ENCODE measurements around the gene MCAM.

MCAM gene

GRCh38 chr11:119335655-119336543 lies 19.0 kb upstream of the MCAM start:
- DNase-seq (ENCODE audit: low read depth) = no peak
- TF ChIP-seq CTCF (IDR thresholded peaks at IDR 0.05; ENCODE audit: insufficient read depth, low read depth, low read length, missing control alignments) = no peak
- no peak overlapping the region for H3K4me3 ChIP-seq (ENCODE audit: low read depth, low read length)

GRCh38 chr11:119335091-119335654 lies 18.2 kb upstream of the MCAM start:
- DNase-seq (ENCODE audit: low read depth) = no peak
- peak overlapping the region; percentile 79 for H3K4me3 ChIP-seq (ENCODE audit: low read depth, low read length)
- TF ChIP-seq CTCF (IDR thresholded peaks at IDR 0.05; ENCODE audit: insufficient read depth, low read depth, low read length, missing control alignments) = no peak

GRCh38 chr11:119334174-119334930 lies 17.4 kb upstream of the MCAM start, which contains the start of gene RNF26:
Gene RNF26, plus strand, starts transcription at chr11:119334527. Its CDS starts 596 bp downstream, at chr11:119335123.
- no peak for TF ChIP-seq CTCF (IDR thresholded peaks at IDR 0.05; ENCODE audit: insufficient read depth, low read depth, low read length, missing control alignments)
- peak within 1 kb of the TSS; percentile 79 for H3K4me3 ChIP-seq (ENCODE audit: low read depth, low read length)
- peak; percentile 98 for DNase-seq (ENCODE audit: low read depth)

GRCh38 chr11:119332111-119332765 lies 15.3 kb upstream of the MCAM start:
- H3K4me3 ChIP-seq (ENCODE audit: low read depth, low read length) = no peak overlapping the region
- no peak for TF ChIP-seq CTCF (IDR thresholded peaks at IDR 0.05; ENCODE audit: insufficient read depth, low read depth, low read length, missing control alignments)
- no peak for DNase-seq (ENCODE audit: low read depth)

GRCh38 chr11:119330237-119330636 lies 13.3 kb upstream of the MCAM start:
- TF ChIP-seq CTCF (IDR thresholded peaks at IDR 0.05; ENCODE audit: insufficient read depth, low read depth, low read length, missing control alignments) = no peak
- no peak for DNase-seq (ENCODE audit: low read depth)
- no peak overlapping the region for H3K4me3 ChIP-seq (ENCODE audit: low read depth, low read length)

GRCh38 chr11:119329320-119329719 lies 12.4 kb upstream of the MCAM start:
- no peak for DNase-seq (ENCODE audit: low read depth)
- TF ChIP-seq CTCF (IDR thresholded peaks at IDR 0.05; ENCODE audit: insufficient read depth, low read depth, low read length, missing control alignments) = no peak
- no peak overlapping the region for H3K4me3 ChIP-seq (ENCODE audit: low read depth, low read length)

Measured in GM12865 (cell line).